ENCODE data around the gene TMEM135.
"Not testable (repeated sequence)": the region's sequence is repeated elsewhere in the genome, so short reads cannot be mapped to it uniquely, and the experiment has no call there.

The TMEM135 gene

DNA sequence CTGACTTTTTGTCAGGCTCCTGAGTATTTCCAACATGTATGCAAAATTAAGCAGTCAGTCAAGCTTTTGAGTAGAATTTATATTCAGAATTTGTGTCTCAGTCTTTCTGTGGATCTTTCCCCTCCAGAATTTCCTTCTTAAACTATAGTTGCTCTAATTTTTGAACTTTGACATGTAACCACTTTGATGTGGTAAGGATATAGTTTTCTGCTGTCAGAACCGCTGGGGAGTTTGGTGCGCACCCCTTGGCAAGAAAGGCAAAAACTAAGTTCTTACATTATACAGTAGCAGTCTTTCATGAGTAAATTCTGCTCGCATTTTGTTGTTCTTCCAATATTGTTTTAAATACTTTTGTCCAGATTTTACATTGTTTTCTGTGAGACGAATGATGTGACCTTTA lies 105.9 kb downstream of the TMEM135 start:
- DNase-seq = no peak

GRCh38 chr11:87144252-87144651 lies 106.5 kb downstream of the TMEM135 start:
- no peak for DNase-seq

GRCh38 chr11:87148749-87149148 lies 111.0 kb downstream of the TMEM135 start:
- DNase-seq = no peak

GRCh38 chr11:87149782-87150181 lies 112.0 kb downstream of the TMEM135 start:
- not testable (repeated sequence) for DNase-seq

DNA sequence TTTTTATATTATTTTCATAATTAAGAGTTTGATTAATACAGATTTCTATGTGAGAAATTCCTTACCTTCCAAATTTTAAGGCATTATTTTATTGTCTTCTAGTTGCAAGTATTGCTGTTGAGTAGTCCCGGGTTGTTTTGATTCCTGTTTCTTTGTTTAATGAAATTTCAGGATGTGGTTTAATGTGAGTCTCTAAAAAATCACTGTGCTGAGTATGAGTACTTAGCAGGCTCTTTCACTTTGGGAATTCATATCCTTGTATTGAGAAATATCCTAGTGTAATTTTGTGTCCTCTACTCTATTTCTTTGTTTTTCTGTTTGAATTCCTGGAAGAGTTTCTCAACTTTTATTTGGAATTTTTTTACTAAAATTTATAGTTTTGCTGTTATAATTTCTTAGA lies 113.2 kb downstream of the TMEM135 start:
- DNase-seq = no peak

DNA sequence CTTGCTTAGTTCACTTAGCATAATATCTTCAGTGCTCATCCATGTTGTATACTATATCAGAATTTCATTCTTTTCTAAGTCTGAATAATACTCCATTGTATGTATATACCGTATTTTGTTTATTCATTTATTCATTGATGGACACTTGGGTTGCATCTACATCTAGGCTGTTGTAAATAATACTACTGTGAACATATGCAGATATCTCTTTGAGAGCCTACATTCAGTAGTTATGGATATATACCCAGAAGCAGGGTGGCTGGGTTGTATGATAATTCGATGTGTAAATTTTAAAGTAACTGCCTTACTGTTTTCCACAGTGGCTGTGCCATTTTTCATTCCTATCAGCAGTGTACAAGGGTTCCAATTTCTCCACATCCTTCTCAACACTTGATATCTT lies 116.5 kb downstream of the TMEM135 start:
- no peak for DNase-seq

GRCh38 chr11:87156970-87157369 lies 119.2 kb downstream of the TMEM135 start:
- no peak for DNase-seq

- not testable (repeated sequence) for DNase-seq
Measured at GRCh38 chr11:87169076-87169475, 131.3 kb downstream of the TMEM135 start.

DNA sequence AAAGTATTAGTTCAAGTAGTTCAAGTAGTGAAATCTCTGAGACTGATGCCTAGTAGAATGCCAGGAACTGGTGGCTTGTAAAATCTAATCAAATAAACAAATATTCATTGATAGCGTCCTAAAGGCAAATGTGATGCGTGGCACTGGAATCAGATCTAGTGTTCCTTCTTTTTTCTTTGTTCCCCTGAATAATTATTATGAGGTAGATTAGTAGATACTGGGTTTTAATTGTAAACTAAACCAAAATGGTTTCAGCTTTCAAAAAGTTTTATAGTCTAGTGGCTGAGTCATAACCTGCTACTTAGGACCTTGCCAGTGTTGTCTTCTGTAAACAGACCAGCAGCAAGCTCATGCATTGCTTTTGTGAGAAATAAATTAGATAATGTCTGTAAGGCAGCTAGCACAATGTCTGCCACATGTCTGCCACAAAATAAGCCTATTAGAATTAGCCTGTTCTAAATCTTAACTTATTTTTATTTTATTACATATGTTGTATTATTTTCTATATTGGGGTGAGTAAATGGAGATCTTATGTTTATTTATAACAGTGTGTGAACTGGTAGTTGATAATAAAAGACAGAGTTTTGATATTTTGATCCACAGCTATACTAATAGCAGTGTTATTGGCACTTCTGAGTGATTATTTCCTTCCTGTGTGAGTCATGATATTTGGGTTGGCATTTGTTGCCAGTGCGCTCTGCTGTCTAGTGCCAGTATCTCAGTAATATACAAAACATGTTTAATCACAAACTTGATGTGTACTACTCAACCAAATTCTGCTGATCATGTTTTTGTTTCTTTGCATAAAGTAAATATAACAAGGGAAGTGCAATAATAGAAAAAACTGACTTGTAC lies 135.7 kb downstream of the TMEM135 start:
- no peak for DNase-seq

GRCh38 chr11:87174870-87175269 lies 137.1 kb downstream of the TMEM135 start:
- no peak for DNase-seq

GRCh38 chr11:87176044-87176443 lies 138.3 kb downstream of the TMEM135 start:
- no peak for DNase-seq

DNA sequence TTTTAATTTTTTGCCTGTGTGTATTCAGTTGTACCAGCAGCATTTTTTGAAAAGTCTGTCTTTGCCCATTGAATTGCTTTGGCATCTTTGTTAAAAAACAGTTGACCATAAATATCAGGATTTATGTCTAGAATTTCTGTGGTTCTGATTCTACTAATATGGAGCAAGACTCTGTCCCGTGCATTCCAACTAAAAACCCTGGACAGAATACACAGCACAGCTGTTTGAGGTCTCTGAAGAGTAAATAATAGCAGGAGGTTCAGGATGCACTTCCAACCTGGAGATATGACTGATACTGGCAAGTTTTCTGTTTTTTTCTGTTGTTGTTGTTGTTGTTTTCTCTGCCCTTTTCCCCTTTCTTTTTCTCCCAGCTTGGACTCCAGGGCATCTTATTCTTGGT lies 141.9 kb downstream of the TMEM135 start:
- DNase-seq = no peak

DNA sequence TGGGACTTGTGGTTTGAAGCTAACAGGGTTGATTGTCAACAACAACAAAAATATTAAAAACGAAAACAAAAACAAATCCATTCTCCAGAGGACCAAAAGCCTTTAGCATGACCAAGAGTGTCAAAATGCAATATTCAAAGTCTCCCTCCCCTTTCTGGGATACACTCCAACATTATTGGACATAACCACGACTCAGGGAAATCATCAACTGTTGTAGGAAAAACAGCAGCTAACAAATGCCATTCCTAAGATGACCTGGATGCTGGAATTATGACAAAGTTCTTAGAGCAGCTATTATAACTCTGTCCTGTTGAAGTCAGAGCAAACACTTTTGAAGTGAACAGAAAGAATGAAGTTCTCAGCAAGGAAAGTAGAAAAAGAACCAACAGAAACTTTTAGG lies 143.0 kb downstream of the TMEM135 start:
- DNase-seq = no peak

DNA sequence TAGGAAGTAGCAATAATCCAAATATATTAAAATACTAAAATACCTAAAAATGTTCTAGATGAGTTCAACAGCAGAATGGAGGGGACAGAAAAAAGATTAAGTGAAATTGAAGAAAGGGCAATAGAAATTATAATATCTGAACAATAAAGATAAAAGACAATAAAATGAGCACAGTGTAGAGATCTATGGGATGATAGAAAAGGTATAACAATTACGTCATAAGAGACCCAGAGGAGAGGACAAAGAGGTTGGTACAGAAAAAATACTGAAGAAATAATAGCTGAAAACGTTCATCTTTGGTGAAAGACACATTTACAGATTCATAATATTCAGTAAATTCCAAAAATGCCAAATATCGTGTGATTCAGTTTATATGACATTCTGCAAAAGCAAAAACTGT lies 143.4 kb downstream of the TMEM135 start:
- no peak for DNase-seq

- no peak for DNase-seq
Measured at GRCh38 chr11:87185228-87185627, 147.5 kb downstream of the TMEM135 start.

- no peak for DNase-seq
Measured at GRCh38 chr11:87187076-87187475, 149.3 kb downstream of the TMEM135 start.

GRCh38 chr11:87187930-87188329 lies 150.2 kb downstream of the TMEM135 start:
- no peak for DNase-seq

- not testable (repeated sequence) for DNase-seq
Measured at GRCh38 chr11:87188396-87188795, 150.7 kb downstream of the TMEM135 start.

GRCh38 chr11:87188921-87189320 lies 151.2 kb downstream of the TMEM135 start:
- not testable (repeated sequence) for DNase-seq

DNA sequence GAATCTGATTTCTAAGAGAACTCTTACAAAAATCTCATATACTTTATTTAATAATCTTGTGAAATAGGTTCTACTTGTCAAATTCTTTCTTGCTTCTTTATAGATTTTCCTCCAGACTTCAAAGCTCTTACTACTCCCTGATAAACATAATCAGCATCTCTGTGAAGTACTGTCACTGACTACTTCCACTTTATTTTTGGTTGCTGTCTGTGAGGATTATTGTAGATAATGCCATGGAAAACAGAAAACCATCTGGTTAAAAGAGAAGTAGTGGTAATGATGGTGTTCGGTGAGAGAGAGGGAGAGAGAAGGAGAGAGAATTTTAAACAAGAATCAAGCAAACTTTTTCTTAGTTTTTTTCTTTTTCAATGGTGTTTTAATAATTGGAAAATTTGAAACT lies 152.3 kb downstream of the TMEM135 start:
- no peak for DNase-seq

- no peak for DNase-seq
Measured at GRCh38 chr11:87193756-87194470, 156.2 kb downstream of the TMEM135 start.

DNA sequence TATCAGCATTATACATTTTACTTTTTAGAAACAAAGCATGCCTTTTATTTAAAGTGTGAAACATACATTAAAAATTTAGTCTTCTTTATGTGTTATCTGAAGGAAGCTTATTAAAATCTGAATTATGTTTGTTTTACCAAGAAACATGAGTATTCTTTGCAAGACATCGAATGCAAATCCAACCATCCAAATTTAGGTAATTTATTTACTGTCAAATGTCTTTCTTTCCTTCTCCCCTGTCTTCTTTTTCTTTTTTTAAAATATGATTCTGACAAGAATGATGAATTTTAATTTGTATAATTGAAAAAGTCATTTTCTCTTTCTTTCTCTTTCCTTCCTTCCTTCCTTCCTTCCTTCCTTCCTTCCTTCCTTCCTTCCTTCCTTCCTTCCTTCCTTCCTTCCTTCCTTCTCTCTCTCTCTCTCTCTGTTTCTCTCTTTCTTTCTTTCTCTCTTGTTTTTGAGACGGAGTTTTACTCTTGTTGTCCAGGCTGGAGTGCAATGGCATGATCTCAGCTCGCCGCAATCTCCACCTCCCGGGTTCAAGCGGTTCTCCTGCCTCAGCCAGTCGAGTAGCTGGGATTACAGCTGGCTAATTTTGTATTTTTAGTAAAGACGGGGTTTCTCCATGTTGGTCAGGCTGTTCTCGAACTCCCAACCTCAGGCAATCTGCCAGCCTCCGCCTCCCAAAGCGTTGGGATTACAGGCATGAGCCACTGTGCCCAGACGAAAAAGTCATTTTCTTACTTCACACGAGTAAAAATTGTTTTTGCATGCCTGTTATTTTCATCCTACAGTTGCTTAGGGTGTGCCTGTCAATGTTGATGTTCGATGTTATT lies 157.5 kb downstream of the TMEM135 start:
- no peak for DNase-seq

GRCh38 chr11:87198266-87198881 lies 160.6 kb downstream of the TMEM135 start:
- DNase-seq = no peak
